Coronary artery (tissue), 2 donors: Measurements from ENCODE around the gene CLHC1.
A peak's percentile ranks its signal among the peaks of the same experiment; 100 is the strongest.

Experiments
- DNase-seq: peaks from one replicate; pipeline ENCODE4 v3.0.0-alpha.2; 2017; ENCODE audit warnings: low spot score
- H3K27ac ChIP-seq, 2 donors: fragments of 200-600 bp; sonication (generic); one replicate each; pipeline ENCODE4 v1.5.1; 2016 to 2019
- H3K4me3 ChIP-seq: fragments of 200-600 bp; sonication (generic); 2 replicates; pipeline ENCODE4 v1.5.1; 2016; ENCODE audit warnings: mild to moderate bottlenecking, moderate library complexity
- TF ChIP-seq, protein P1 (sequence below): fragments of 200-600 bp; sonication (generic); IDR thresholded peaks from one replicate; pipeline ENCODE4 v1.5.1; 2019; ENCODE audit warnings: antibody characterized with exemption

CLHC1 gene

DNA sequence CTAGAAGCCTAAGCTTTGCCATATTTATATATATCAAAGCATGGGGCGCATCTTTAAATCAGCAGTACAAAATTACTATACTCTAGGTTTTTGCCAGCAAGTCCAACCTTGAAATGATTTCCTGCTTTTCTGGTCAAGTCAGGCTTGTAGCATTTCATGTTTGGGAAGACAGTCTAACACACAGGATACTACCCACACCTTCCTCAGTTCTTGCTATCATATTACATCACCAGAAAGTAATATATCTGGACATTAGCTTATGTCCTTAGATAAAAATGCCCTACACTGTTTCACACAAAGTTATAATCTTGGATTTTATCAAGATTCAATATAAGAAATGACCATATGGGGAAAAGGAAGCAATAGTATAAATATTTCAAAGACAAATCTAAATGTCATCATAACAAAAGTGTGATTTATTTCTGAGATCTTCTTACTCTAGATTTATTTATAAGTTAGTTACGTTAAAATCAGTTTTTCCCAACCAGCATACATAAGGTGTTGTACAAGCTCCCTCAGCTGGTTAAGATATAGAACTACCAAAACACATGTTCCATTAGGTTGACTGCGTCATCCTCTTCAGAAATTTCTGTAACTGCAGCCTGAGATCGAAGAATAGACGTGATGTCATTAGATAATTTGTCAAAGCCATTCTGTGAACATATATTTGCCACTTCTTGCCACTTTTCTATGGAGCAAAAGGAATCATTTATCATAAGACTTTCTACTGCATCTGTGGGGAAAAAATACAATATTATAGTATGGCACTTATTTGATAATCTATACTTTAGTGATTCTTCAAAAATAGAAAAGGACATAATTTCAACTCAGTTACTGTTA lies 56.6 kb downstream of the CLHC1 start:
- DNase-seq, result no peak
- Histone ChIP-seq H3K4me3 (no peak overlapping the region), H3K27ac (no peak overlapping the region)
- TF ChIP-seq, protein P1, sequence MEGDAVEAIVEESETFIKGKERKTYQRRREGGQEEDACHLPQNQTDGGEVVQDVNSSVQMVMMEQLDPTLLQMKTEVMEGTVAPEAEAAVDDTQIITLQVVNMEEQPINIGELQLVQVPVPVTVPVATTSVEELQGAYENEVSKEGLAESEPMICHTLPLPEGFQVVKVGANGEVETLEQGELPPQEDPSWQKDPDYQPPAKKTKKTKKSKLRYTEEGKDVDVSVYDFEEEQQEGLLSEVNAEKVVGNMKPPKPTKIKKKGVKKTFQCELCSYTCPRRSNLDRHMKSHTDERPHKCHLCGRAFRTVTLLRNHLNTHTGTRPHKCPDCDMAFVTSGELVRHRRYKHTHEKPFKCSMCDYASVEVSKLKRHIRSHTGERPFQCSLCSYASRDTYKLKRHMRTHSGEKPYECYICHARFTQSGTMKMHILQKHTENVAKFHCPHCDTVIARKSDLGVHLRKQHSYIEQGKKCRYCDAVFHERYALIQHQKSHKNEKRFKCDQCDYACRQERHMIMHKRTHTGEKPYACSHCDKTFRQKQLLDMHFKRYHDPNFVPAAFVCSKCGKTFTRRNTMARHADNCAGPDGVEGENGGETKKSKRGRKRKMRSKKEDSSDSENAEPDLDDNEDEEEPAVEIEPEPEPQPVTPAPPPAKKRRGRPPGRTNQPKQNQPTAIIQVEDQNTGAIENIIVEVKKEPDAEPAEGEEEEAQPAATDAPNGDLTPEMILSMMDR, result peak; percentile 37

DNA sequence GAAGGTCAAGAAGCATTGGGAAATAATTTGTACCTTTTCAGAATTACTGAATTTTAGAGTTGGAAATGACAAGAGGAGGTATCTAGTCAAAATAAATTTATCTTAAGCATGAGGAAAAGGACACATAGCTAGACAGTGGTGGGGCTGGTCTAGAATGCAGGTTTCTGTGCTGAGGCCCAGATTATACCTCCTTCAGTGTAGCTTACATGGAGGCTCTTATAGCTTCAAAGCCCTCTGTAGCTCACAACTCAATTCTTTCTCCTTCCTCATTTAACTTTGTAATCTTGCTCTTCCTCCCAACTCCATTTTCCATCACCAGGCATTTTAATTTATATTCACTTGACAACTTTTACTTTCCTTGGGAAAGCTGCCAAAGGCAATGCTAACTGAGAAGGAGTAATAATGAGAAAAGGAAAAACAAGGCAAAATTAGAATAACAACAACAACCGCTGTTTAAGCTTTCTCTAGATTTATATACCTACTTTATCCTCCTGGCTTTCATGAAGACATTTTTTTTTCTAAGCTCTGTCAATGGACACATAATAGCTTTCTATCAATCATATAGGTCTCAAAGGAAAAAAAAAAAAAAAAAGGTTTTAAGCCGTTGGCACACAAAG lies 58.5 kb downstream of the CLHC1 start:
- no peak overlapping the region for H3K4me3 ChIP-seq
- H3K27ac ChIP-seq, result no peak overlapping the region
- no peak for DNase-seq
- TF ChIP-seq, protein P1, result no peak

DNA sequence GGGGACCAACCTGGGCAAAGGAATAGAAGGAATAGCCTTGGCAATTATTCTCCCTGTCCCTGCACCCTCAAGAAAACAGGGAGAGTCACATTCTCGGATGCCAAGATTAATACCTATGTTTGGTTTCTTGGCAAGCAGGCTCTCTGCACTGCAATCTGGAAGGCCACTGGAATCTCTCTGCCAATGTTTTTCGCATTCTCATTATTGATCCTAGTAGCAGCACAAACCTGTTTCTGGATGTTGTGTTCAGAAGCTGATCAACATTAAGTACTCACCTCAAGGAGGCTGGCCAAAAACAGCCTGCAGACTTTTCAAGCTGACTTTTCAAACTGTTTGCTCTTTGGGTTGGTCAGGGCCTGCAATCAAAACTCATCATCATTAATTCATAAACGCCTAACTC lies 62.2 kb downstream of the CLHC1 start:
- DNase-seq, result no peak
- Histone ChIP-seq H3K4me3 (no peak overlapping the region), H3K27ac (no peak overlapping the region)
- TF ChIP-seq, protein P1, result no peak

DNA sequence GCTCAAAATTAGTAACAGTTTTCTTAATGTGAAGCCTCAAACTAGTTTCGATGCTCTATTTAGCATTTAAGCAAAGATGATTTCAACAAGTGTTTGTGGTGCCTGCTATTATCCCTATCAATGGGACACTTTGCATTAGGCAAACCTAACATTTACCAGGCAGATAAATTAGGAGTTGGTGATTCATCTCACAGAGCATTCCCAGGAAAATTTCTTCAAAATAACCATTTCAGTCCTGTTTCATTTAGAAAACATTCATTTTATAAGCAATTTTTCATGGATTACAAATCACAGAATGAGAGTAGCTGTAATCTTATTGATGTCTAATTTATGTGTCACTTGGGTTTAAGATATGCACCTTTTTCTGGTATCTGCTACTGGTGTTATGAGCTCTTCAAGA lies 62.7 kb downstream of the CLHC1 start:
- TF ChIP-seq, protein P1, result no peak
- DNase-seq, result no peak
- Histone ChIP-seq H3K4me3 (no peak overlapping the region), H3K27ac (no peak overlapping the region)

DNA sequence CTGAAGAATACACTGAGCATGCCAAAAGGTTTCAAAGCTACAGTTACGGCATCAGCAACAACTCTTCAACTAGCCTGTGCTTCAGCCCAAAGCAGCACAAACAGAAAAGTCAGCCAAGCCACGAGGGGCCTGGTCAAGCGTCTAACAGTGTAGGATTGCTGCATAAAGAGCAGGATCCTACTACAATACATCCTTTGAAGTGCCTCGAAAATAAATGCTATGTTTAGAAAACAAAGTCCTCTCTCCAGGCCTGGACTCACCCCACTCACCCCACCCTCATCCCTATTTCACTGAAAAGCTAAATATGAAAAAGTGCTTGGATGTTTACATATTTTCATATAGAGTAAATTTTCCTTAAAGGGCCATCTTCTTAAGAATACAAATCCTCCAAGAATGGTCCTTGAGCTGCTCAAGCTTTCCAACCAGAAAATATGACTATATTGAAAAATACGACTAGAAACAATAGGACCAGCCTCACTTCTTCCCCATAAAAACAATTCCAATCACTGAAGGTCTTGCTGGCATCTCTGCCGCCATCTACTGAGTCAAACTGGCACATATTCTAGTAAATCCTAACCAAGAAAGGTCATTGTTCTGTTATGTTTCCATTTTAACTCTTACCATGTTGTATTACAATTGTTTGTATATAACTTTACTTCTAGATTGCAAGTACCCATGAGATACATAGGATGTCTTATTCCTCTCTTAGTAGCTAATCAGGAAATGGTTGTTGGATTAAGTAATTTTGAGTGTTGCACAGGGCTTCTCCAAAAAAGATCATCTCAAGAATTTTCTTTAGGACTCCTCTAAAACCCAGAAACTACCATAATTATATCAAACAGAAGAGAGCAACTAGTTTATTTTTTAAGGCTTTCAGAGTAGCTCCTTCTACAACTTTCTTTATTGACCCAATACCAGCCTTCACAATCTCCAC lies 63.6 kb downstream of the CLHC1 start:
- Histone ChIP-seq H3K4me3 (peak overlapping the region; percentile 20), H3K27ac (peak overlapping the region; percentile 29 to 77)
- TF ChIP-seq, protein P1, result peak; percentile 48
- no peak for DNase-seq

DNA sequence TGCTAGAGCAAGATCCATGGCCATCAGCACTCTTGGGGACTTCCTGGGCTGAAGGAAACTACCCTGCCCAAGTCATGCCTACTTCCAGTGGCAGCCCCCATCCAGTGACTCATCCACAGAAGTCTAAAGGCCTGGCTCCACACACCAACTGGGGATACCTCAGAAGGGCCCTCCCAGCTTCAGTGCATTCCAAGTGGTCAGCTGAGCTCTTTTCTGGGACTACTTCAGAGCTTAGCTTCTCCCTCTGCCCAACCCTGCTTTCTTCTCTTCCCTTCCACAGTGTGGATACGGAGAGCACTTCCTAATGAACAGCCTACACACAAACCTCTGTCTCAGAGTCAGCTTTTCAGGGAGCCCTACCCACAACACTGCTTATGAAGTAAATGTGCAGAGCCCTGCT lies 66.5 kb downstream of the CLHC1 start:
- DNase-seq, result no peak
- TF ChIP-seq, protein P1, result no peak
- H3K27ac ChIP-seq, result peak overlapping the region in 1 of 2 donors; percentile 19
- H3K4me3 ChIP-seq, result no peak overlapping the region
